H1 (cell line): ENCODE data around the gene PGBD5. TPM values are rescaled to one million over a fixed set of nuclear protein-coding genes. Genes with fewer than 3 reads are reported as not detected.

Experiments used
- CTCF ChIA-PET: fragments of 300-600 bp; sonication (Branson Sonifier 250); formaldehyde crosslinking; loops from one replicate; lab custom pipeline; 2021; ENCODE audit not compliant: partially characterized antibody; lab: Charles Lee
- POLR2A ChIA-PET: fragments of 300-600 bp; sonication (Branson Sonifier 250); formaldehyde crosslinking; loops from one replicate; lab custom pipeline; 2021; ENCODE audit warnings: inconsistent platforms; ENCODE audit not compliant: partially characterized antibody; lab: Charles Lee
- DNase-seq, 2 experiments: peaks; one replicate each; pipeline versions ENCODE4 v3.0.0 to v3.0.0-alpha.2; 2010 to 2022; ENCODE audit warnings: low spot score in 2 of 2, low read depth in 1 of 2, mixed read lengths in 1 of 2
- FAIRE-seq: peaks from 2 replicates; lab custom pipeline; 2011; peaks lifted over from hg19 to GRCh38; lab: Jason Lieb, UNC
- H2AFZ ChIP-seq: 2 replicates; pipeline ENCODE4 v1.8.1; 2012; ENCODE audit warnings: low read length, inconsistent platforms
- H2AK5ac ChIP-seq: 2 replicates; pipeline ENCODE4 v1.6.1; 2013; ENCODE audit warnings: low read depth, low read length
- H2BK120ac ChIP-seq: replicated peaks from 2 replicates; pipeline ENCODE3; 2013; ENCODE audit warnings: low read depth, low read length, inconsistent platforms
- H2BK12ac ChIP-seq: 2 replicates; pipeline ENCODE4 v1.6.1; 2013; ENCODE audit warnings: low read depth, low read length
- H2BK15ac ChIP-seq: 2 replicates; pipeline ENCODE4 v1.6.1; 2013; ENCODE audit warnings: low read length
- H2BK20ac ChIP-seq: 2 replicates; pipeline ENCODE4 v1.6.1; 2013; ENCODE audit warnings: low read length
- H2BK5ac ChIP-seq: 2 replicates; pipeline ENCODE4 v1.6.1; 2013; ENCODE audit warnings: low read depth, low read length
- H3K14ac ChIP-seq: 2 replicates; pipeline ENCODE4 v1.6.1; 2013; ENCODE audit warnings: inconsistent platforms; ENCODE audit not compliant: insufficient read length
- H3K18ac ChIP-seq: 2 replicates; pipeline ENCODE4 v1.6.1; 2013; ENCODE audit warnings: low read length; ENCODE audit errors: extremely low read depth
- H3K23ac ChIP-seq: 2 replicates; pipeline ENCODE4 v1.6.1; 2013; ENCODE audit warnings: inconsistent platforms; ENCODE audit not compliant: insufficient read length
- H3K23me2 ChIP-seq: 2 replicates; pipeline ENCODE4 v1.6.1; 2013; ENCODE audit warnings: low read depth, low read length
- H3K27ac ChIP-seq: 2 replicates; pipeline ENCODE4 v1.6.1; 2011; ENCODE audit warnings: low read depth, low read length, inconsistent platforms
- H3K27me3 ChIP-seq, 4 experiments: replicated peaks in 1 of 4; 1 replicate in 1 of 4; 2 replicates in 3 of 4; pipeline versions ENCODE4 v1.6.1 to v1.8.1; 2011 to 2013; ENCODE audit warnings: low read length in 3 of 4, mild to moderate bottlenecking in 3 of 4, inconsistent platforms in 2 of 4, mixed read lengths in 2 of 4, moderate library complexity in 1 of 4; ENCODE audit not compliant: control insufficient read depth in 3 of 4, insufficient read depth in 3 of 4; ENCODE audit errors: extremely low read depth in 1 of 4
- H3K36me3 ChIP-seq, 4 experiments: 2 replicates each; pipeline versions ENCODE4 v1.6.1 to v1.8.1; 2011 to 2013; ENCODE audit warnings: mild to moderate bottlenecking in 4 of 4, low read length in 3 of 4, moderate library complexity in 2 of 4, control low read depth in 1 of 4, inconsistent platforms in 1 of 4; ENCODE audit not compliant: insufficient read depth in 4 of 4, control insufficient read depth in 2 of 4
- H3K4ac ChIP-seq: replicated peaks from 2 replicates; pipeline ENCODE3; 2013; ENCODE audit warnings: low read length, low read depth, mixed read lengths, inconsistent platforms; ENCODE audit not compliant: insufficient read length
- H3K4me1 ChIP-seq, 4 experiments: replicated peaks in 1 of 4; 1 replicate in 1 of 4; 2 replicates in 3 of 4; pipeline versions ENCODE4 v1.6.1 to v1.8.1; 2011 to 2013; ENCODE audit warnings: low read length in 3 of 4, inconsistent platforms in 2 of 4, mixed read lengths in 1 of 4; ENCODE audit not compliant: insufficient read depth in 4 of 4, control insufficient read depth in 3 of 4
- H3K4me2 ChIP-seq, 2 experiments: 2 replicates each; pipeline versions ENCODE4 v1.6.1 to v1.8.1; 2011 to 2013; ENCODE audit warnings: low read depth in 2 of 2, low read length in 2 of 2, control low read depth in 1 of 2, inconsistent platforms in 1 of 2, mild to moderate bottlenecking in 1 of 2; ENCODE audit not compliant: insufficient read depth in 1 of 2
- H3K4me3 ChIP-seq, 4 experiments: fragments of 200-600, 300-600 bp in 1 of 4; sonication (generic), shearing (Covaris generic), sonication (Bioruptor Twin) in 1 of 4; 2 replicates each; pipeline versions ENCODE4 v1.5.1 to v1.8.1; 2011 to 2016; ENCODE audit warnings: low read length in 4 of 4, low read depth in 3 of 4, control low read depth in 2 of 4, inconsistent platforms in 2 of 4, mild to moderate bottlenecking in 2 of 4, mixed read lengths in 1 of 4, moderate library complexity in 1 of 4; ENCODE audit not compliant: insufficient read depth in 2 of 4; ENCODE audit errors: extremely low read depth in 1 of 4
- H3K56ac ChIP-seq: replicated peaks from 2 replicates; pipeline ENCODE3; 2013; ENCODE audit warnings: low read depth, mild to moderate bottlenecking, mixed read lengths, low read length, inconsistent platforms; ENCODE audit not compliant: insufficient read length
- H3K79me1 ChIP-seq: 2 replicates; pipeline ENCODE4 v1.6.1; 2013; ENCODE audit warnings: low read depth, low read length, control low read depth
- H3K79me2 ChIP-seq, 2 experiments: 2 replicates each; pipeline versions ENCODE4 v1.6.1 to v1.8.1; 2012 to 2013; ENCODE audit warnings: low read length in 2 of 2, mild to moderate bottlenecking in 2 of 2, inconsistent platforms in 1 of 2; ENCODE audit not compliant: insufficient read depth in 2 of 2, control insufficient read depth in 1 of 2
- H3K9ac ChIP-seq, 4 experiments: replicated peaks in 1 of 4; 1 replicate in 1 of 4; 2 replicates in 3 of 4; pipeline versions ENCODE4 v1.6.1 to v1.8.1; 2011 to 2013; ENCODE audit warnings: low read depth in 3 of 4, low read length in 3 of 4, control low read depth in 2 of 4, mild to moderate bottlenecking in 2 of 4, moderate library complexity in 2 of 4, inconsistent platforms in 1 of 4; ENCODE audit errors: extremely low read depth in 1 of 4
- H3K9me3 ChIP-seq, 2 experiments: 2 replicates each; pipeline versions ENCODE4 v1.6.1 to v1.8.1; 2012 to 2013; ENCODE audit warnings: mild to moderate bottlenecking in 2 of 2, moderate library complexity in 2 of 2, control low read depth in 1 of 2, inconsistent platforms in 1 of 2, low read depth in 1 of 2, low read length in 1 of 2, mixed read lengths in 1 of 2; ENCODE audit not compliant: insufficient read depth in 2 of 2
- H4K20me1 ChIP-seq, 2 experiments: replicated peaks in 1 of 2; 2 replicates each; pipeline versions ENCODE3 to v1.8.1; 2011 to 2013; ENCODE audit warnings: inconsistent platforms in 2 of 2, low read length in 2 of 2, mild to moderate bottlenecking in 1 of 2; ENCODE audit not compliant: insufficient read depth in 2 of 2, control insufficient read depth in 1 of 2
- H4K5ac ChIP-seq: 2 replicates; pipeline ENCODE4 v1.6.1; 2013; ENCODE audit warnings: low read length, low read depth, mixed read lengths, inconsistent platforms; ENCODE audit not compliant: insufficient read length
- H4K8ac ChIP-seq: 2 replicates; pipeline ENCODE4 v1.8.0; 2013; ENCODE audit warnings: mild to moderate bottlenecking, moderate library complexity, low read length, inconsistent platforms; ENCODE audit not compliant: insufficient read depth; ENCODE audit errors: extremely low read depth
- H4K91ac ChIP-seq: replicated peaks from 2 replicates; pipeline ENCODE3; 2013; ENCODE audit warnings: low read length, mixed read lengths, inconsistent platforms; ENCODE audit not compliant: insufficient read length
- BCL11A ChIP-seq, 2 experiments: IDR thresholded peaks; one replicate each; pipeline ENCODE4 v1.6.1; 2011; ENCODE audit warnings: low read depth in 2 of 2, low read length in 2 of 2, mild to moderate bottlenecking in 2 of 2
- BRCA1 ChIP-seq: IDR thresholded peaks from 2 replicates; pipeline ENCODE4 v1.6.1; 2012; ENCODE audit warnings: low read depth, low read length, improper control_type of control experiment
- POU5F1 ChIP-seq: IDR thresholded peaks from 2 replicates; pipeline ENCODE4 v1.6.1; 2011; ENCODE audit warnings: low read depth, mild to moderate bottlenecking, low read length, moderate library complexity
- RAD21 ChIP-seq, 2 experiments: IDR thresholded peaks in 1 of 2; conservative IDR thresholded peaks in 1 of 2; 2 replicates each; pipeline ENCODE4 v1.6.1; 2011; ENCODE audit warnings: low read depth in 2 of 2, low read length in 2 of 2, improper control_type of control experiment in 1 of 2, inconsistent platforms in 1 of 2, mild to moderate bottlenecking in 1 of 2, moderate library complexity in 1 of 2
- RFX5 ChIP-seq: IDR thresholded peaks from 2 replicates; pipeline ENCODE4 v1.6.1; 2011; ENCODE audit warnings: low read depth, low read length, improper control_type of control experiment, borderline replicate concordance
- SIRT6 ChIP-seq: IDR thresholded peaks from one replicate; pipeline ENCODE4 v1.7.1; 2012; ENCODE audit warnings: low read length, inconsistent platforms
- SRF ChIP-seq: IDR thresholded peaks from 2 replicates; pipeline ENCODE4 v1.6.1; 2011; ENCODE audit warnings: mild to moderate bottlenecking, low read depth, low read length, moderate library complexity
- TAF7 ChIP-seq: optimal IDR thresholded peaks from 2 replicates; pipeline ENCODE3; 2011; ENCODE audit warnings: low read depth, mild to moderate bottlenecking, inconsistent platforms, low read length, moderate library complexity, borderline replicate concordance
- WGBS, 2 experiments: shearing (Covaris generic) in 1 of 2; methylation state at CpG; one replicate each; pipeline versions ENCODE4 v1.1.6 to v1.1.7; 2013 to 2015; ENCODE audit warnings: low lambda C conversion rate in 2 of 2, mixed read lengths in 2 of 2, inconsistent platforms in 1 of 2, low coverage in 1 of 2, missing lambda C conversion rate in 1 of 2; ENCODE audit not compliant: insufficient replicate concordance in 2 of 2, insufficient coverage in 1 of 2, insufficient read length in 1 of 2; ENCODE audit errors: extremely low coverage in 1 of 2, missing lambda C conversion rate in 1 of 2; 5-methylcytosine and 5-hydroxymethylcytosine counted together
- polyA plus RNA-seq, 7 experiments: library from polyadenylated mRNA; depleted of rRNA in 3 of 7; stranded (reverse) in 5 of 7; unstranded in 2 of 7; fragments of >200 nt in 5 of 7; fragments of 200-250 nt in 2 of 7; gene quantifications; 1 replicate in 5 of 7; 2 replicates in 1 of 7; 4 replicates in 1 of 7; pipeline versions ENCODE4 v1.2.1 to v1.2.3, GENCODE V29; 2011 to 2013; ENCODE audit warnings: missing spikeins in 2 of 7, mixed read lengths in 2 of 7
- total RNA-seq: library from RNA; stranded (reverse); fragmentation: NEBNext Ultra II Directional; extraction: Animal tissue kit (Norgen Biotek cat#: 25700); gene quantifications from 2 replicates; pipeline ENCODE4 v1.2.1, GENCODE V29; 2021
- TF ChIP-seq, protein P1 (sequence below): IDR thresholded peaks from 2 replicates; pipeline ENCODE4 v1.6.1; 2011; ENCODE audit warnings: low read depth, mild to moderate bottlenecking, low read length; ENCODE audit not compliant: insufficient read depth

The PGBD5 gene
- total and polyA plus RNA-seq, 2 of the 8 experiments (the other 6 are each of a cell fraction or from before 2014, with no cell fraction given) = 16.3 to 18.4 TPM

DNA sequence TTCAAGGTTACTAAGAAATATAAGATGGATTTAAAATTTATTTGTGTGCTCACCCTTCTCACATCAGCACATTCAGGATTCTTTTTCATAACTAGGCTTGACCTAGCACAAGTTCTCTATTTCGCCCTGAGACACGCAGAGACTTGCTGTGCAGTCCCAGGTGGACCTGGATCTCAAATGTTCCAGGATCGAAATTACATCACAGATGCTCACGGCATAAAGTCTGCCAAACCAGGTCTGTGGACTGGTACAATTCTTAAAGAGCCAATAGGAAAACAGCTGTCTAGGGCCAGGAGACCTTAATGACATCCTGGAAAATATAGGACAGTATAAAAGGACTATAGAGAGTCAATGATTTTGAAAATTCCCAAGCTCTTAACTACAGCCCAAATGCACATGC, 2.2 kb downstream of the PGBD5 start:
- Histone ChIP-seq H2BK120ac (no peak overlapping the region), H3K36me3 (0 out of 8 replicates have a peak, but pooled peaks cover 0 to 3% (median 0%) of the 10 kb centered on the region in 4 experiments), H3K56ac (no peak overlapping the region), H4K20me1 (peaks cover 6 to 17% of the 10 kb centered on the region in 2 experiments), H3K23ac (no peak overlapping the region), H3K9me3 (0 out of 4 replicates have a peak, but pooled peaks cover 0 to 7% of the 10 kb centered on the region in 2 experiments), H4K91ac (no peak overlapping the region), H2BK12ac (no peak overlapping the region), H3K4me3 (peak overlapping the region; percentile 1 to 71 (median 52); a peak in 5 of 8 replicates), H3K4me2 (peak overlapping the region; percentile 95 to 97), H3K18ac (no peak overlapping the region), H3K79me1 (peaks cover 4% of the 10 kb centered on the region; the same call in 1 of the 2 replicates), H3K27me3 (peaks cover 0 to 17% (median 13%) of the 10 kb centered on the region in 4 experiments; a peak in 5 of 7 replicates), H3K4me1 (peaks cover 23 to 46% (median 25%) of the 10 kb centered on the region in 4 experiments), H2BK5ac (no peak overlapping the region), H3K27ac (no peak overlapping the region), H4K8ac (no peak overlapping the region), H3K14ac (no peak overlapping the region), H3K4ac (no peak overlapping the region), H2BK20ac (no peak overlapping the region), H2AFZ (no peak overlapping the region), H4K5ac (no peak overlapping the region), H2BK15ac (no peak overlapping the region), H2AK5ac (no peak overlapping the region), H3K9ac (0 out of 7 replicates have a peak overlapping the region, but pooled peaks of 1 of the 4 experiments have one; percentile 13), H3K79me2 (peaks cover 3 to 56% of the 10 kb centered on the region in 2 experiments), H3K23me2 (peaks cover 18% of the 10 kb centered on the region; the same call in 1 of the 2 replicates)
- CTCF ChIA-PET = interaction anchor here (0.6 to 1.5 kb wide), 8 partner anchors 11 to 430 kb away, joined by 3 to 4 read pairs (median 3); no protein-coding TSS in a partner anchor
- 87% methylated on average over 4 of the region's 4 CpGs; no CpG with 5 or more reads in 1 of the 2 experiments for WGBS, 2 experiments
- DNase-seq = no peak
- FAIRE-seq = no peak
- no peak for TF ChIP-seq TAF7
- TF ChIP-seq BCL11A (IDR thresholded peaks at IDR 0.05; ENCODE audit: low read depth in 2 of 2, low read length in 2 of 2) = no peak
- no peak for TF ChIP-seq POU5F1
- TF ChIP-seq SIRT6 = no peak
- no peak for TF ChIP-seq SRF
- TF ChIP-seq, protein P1, sequence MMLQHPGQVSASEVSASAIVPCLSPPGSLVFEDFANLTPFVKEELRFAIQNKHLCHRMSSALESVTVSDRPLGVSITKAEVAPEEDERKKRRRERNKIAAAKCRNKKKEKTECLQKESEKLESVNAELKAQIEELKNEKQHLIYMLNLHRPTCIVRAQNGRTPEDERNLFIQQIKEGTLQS = no peak
- TF ChIP-seq RAD21 (IDR thresholded peaks at IDR 0.05 in 1 of 2, conservative IDR thresholded peaks at IDR 0.05 in 1 of 2; ENCODE audit: low read depth in 2 of 2, low read length in 2 of 2) = no peak
- TF ChIP-seq BRCA1 = no peak
- no peak for TF ChIP-seq RFX5
- POLR2A ChIA-PET = interaction anchor here (1.2 to 1.4 kb wide), 4 partner anchors 9 to 147 kb away, joined by 3 to 5 read pairs (median 4); no protein-coding TSS in a partner anchor
